A673 (cell line): ENCODE measurements around the gene NFS1.

ENCODE experiments used
- CTCF ChIP-seq: fragments of 300-800, 200-600 bp; sonication (generic); conservative IDR thresholded peaks from 2 replicates; pipeline ENCODE4 v1.5.1; 2017; ENCODE audit warnings: low read depth, mild to moderate bottlenecking, antibody characterized with exemption, low read length, moderate library complexity, mixed read lengths
- EZH2 ChIP-seq: fragments of 200-600 bp; sonication (generic); IDR thresholded peaks from 2 replicates; pipeline ENCODE4 v1.6.1; 2017; ENCODE audit warnings: borderline replicate concordance, low read depth, mild to moderate bottlenecking, mixed read lengths, antibody characterized with exemption, low read length; ENCODE audit not compliant: poor library complexity, severe bottlenecking

- TF ChIP-seq CTCF: no peak
- TF ChIP-seq EZH2: no peak
Measured at GRCh38 chr20:35695978-35696377, 3.2 kb downstream of the NFS1 start.
